Subcutaneous adipose tissue (tissue), 4 donors: ENCODE measurements around the gene PTPRN2. TPM values are rescaled to one million over a fixed set of nuclear protein-coding genes. Genes with fewer than 3 reads are reported as not detected.

ENCODE experiments used
- total RNA-seq, 4 donors: library from RNA; depleted of rRNA; stranded (reverse); fragments of >200 nt; gene quantifications; one replicate each; pipeline ENCODE4 v1.1.0, GENCODE V29; 2016
- TF ChIP-seq, protein P1 (sequence below): fragments of 450-650 bp; IDR thresholded peaks from one replicate; pipeline ENCODE4 v1.5.1; 2016; ENCODE audit warnings: low read depth, mild to moderate bottlenecking, control low read depth, antibody characterized with exemption, moderate library complexity

The PTPRN2 gene
- total RNA-seq, 4 donors from 2014 or later: 2.0 to 4.6 (median 3.7) TPM

DNA sequence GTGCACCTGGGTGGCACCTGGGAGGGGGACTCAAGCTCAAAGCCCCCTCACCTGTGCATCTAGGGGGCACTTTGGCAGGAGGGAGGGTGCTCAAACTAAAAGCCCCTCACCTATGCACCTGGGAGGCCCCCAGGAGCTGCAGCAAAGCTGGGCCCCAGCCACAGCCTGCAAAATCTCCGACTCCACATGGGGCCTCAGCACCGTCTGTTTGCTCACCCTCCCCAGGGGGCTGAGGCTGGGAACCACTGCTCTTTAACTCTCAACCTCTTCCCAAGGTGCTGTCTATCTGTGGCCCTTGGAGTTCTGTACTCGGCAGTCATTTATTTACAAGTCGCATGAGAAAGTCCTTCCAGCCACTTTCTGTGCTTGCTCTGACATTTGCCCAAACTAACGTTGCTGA is 792.4 kb downstream of the PTPRN2 start:
- TF ChIP-seq, protein P1, sequence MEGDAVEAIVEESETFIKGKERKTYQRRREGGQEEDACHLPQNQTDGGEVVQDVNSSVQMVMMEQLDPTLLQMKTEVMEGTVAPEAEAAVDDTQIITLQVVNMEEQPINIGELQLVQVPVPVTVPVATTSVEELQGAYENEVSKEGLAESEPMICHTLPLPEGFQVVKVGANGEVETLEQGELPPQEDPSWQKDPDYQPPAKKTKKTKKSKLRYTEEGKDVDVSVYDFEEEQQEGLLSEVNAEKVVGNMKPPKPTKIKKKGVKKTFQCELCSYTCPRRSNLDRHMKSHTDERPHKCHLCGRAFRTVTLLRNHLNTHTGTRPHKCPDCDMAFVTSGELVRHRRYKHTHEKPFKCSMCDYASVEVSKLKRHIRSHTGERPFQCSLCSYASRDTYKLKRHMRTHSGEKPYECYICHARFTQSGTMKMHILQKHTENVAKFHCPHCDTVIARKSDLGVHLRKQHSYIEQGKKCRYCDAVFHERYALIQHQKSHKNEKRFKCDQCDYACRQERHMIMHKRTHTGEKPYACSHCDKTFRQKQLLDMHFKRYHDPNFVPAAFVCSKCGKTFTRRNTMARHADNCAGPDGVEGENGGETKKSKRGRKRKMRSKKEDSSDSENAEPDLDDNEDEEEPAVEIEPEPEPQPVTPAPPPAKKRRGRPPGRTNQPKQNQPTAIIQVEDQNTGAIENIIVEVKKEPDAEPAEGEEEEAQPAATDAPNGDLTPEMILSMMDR: no peak

DNA sequence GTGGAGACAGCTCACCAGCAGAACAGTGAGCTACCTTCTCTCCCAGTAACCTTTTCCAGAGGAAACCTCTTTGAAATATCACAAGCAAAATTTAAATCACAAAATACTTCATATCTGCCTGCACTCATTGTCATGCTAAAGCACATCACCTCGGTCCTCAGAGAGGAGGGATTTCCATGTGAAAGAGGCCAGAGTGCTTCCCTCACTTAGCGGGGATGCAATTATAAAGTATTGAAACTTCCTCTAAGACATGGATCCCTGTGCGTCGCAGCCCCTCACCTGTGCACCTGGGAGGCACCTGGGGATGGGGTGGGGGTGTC is 792.9 kb downstream of the PTPRN2 start:
- TF ChIP-seq, protein P1: no peak

DNA sequence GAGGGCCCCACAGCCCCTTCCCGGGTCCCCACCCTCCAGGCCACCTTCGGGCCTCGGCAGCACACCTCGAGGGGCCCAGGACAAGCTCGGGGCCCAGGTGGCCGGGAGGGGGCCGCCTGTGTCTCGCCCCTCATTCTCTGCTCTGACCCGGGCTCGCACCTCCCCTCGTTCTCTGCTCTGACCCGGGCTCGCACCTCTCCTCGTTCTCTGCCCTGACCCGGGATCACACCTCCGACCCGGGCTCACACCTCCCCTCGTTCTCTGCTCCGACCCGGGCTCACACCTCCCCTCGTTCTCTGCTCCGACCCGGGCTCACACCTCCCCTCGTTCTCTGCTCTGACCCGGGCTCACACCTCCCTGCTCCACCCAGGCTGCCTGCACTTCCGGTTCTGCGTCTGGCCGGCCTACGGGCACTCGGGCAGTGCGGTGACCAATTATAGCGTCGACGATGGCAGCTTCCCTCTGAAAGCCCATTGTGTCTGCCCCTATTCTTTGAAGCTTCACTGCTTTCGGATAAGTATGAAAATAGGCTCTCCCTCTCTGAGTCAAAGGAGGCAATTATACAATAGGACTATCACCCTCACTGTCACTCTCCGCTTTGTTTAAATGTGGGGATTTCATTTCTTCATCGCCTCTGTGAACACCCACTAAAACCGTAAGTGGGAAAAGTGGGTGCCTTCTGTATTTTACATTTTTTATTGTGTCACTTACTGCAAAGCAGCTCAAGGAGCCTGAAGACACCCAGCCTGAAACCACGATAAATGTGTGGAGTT is 793.5 kb downstream of the PTPRN2 start:
- TF ChIP-seq, protein P1: no peak

DNA sequence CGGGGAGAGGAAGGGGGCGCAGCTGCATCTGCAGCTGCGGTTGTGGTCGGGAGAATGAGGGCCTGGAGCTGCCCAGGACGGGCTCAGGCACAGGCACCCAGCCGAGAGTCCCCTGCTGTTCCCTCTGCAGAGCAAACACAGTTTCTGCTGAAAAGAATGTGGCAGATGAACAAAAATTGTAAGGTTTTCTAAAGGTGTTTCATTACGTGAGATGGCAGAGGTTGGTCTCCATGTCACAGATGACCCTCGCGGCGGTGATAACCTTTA is 794.6 kb downstream of the PTPRN2 start:
- TF ChIP-seq, protein P1: no peak

DNA sequence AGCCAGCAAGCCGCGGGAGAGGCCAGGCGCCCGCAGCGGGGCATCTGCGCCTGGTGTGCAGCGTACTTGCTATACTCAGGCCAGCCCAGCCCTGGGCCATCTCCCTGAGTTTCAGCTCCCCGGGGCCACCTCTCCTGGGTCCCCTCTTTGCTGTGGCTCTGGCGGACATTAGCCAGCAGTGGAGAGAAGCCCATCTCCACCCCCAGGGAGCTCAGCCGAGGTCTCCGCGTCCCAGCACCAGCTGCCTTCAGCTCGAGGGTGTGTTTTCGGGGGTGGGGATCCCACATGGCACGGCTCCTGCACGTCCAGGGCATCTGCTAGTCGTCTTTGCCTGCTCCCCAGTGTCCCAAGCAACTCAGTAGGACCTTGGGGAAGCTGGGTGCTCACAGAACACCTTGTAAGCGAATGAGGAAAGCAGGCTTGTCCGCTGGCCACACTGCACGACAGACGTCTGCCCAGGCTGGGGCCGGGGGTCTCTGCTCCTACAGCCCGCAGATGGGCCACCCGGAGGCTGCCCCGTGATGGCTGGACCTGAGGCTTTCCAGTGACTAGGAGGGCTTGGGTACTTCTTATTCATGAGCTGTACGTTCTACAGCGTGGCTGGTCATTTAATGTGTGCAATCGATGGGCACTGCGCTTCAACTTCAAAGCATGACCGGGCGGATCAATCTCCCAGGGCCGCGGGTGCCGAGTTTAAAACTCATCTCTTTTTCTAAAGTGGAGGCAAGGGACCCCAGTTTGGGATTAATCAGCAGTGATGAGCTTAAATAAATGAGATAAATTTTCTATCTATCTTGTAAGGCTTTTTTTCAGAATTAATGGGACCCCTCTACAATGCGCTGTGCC is 795.2 kb downstream of the PTPRN2 start:
- TF ChIP-seq, protein P1: no peak

DNA sequence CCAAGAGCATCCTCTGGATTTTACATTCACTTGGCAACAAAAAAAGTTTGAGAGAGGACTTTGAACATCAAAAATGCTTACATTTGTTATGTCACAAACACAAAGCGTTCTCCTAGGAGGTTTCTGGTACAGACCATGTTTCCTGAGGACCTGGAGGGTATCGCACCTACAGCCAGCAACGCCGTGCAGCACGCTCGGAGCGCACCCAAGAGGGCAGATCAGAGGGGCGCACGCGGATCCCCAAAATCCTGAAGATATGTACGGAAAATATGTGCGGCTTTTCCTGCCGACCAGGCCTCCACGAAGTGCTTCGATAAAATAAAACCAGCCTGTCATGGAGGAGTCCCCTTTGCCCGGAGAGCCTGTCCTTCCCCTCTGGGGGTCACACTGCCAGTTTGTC is 796.0 kb downstream of the PTPRN2 start:
- TF ChIP-seq, protein P1: no peak

DNA sequence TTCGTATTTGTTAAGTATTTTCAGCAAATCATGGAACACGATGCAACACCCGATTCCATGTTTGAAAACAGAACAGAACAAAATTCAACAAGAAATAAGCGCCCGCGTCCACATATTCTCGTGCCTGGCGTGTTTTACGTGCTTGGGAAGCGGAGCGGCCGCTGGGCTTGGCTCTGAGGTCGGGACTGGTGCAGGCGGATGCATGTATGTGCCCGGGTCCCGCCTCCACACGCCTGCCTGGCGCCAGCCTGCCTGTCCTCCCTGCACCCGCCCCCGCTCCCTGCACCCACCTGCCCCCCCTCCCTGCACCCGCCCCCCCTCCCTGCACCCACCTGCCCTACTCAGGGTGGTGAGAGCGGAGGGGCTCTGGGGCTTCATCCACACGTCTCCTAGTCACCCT is 796.4 kb downstream of the PTPRN2 start:
- TF ChIP-seq, protein P1: no peak
